CD4-positive, alpha-beta T cell (primary cell): ENCODE results near the gene RBP5. TPM values are rescaled to one million over a fixed set of nuclear protein-coding genes. Genes with fewer than 3 reads are reported as not detected.

Experiments used
- ATAC-seq: fragments of 200-7000 bp; cut with Tn5 transposase; one replicate; pipeline ENCODE4 v1.10.0; 2022; ENCODE audit warnings: mild to moderate bottlenecking; ENCODE audit not compliant: poor library complexity
- CTCF ChIA-PET: fragments of 350-600 bp; sonication (Branson Sonifier 250); formaldehyde crosslinking; loops from one replicate; lab custom pipeline; 2021; ENCODE audit warnings: antibody characterized with exemption, inconsistent platforms; lab: Charles Lee
- POLR2A ChIA-PET: fragments of 350-600 bp; sonication (Branson Sonifier 250); formaldehyde crosslinking; loops from one replicate; lab custom pipeline; 2021; ENCODE audit warnings: antibody characterized with exemption, inconsistent platforms; lab: Charles Lee
- DNase-seq, 14 experiments: peaks; one replicate each; pipeline ENCODE4 v3.0.0-alpha.2; 2013 to 2020; ENCODE audit warnings: mixed read lengths in 2 of 14
- H3K27ac ChIP-seq, 2 donors: one replicate each; pipeline versions ENCODE4 v1.5.1 to v1.7.0; 2013; ENCODE audit warnings: low read length in 2 of 2, low read depth in 1 of 2, mild to moderate bottlenecking in 1 of 2
- H3K27me3 ChIP-seq, 2 experiments: 1 replicate in 1 of 2; 2 replicates in 1 of 2; pipeline versions ENCODE4 v1.6.1 to v1.7.0; 2013; ENCODE audit warnings: low read length in 2 of 2, control low read depth in 1 of 2, mild to moderate bottlenecking in 1 of 2, moderate library complexity in 1 of 2; ENCODE audit not compliant: insufficient read depth in 2 of 2, control insufficient read depth in 1 of 2
- H3K36me3 ChIP-seq: one replicate; pipeline ENCODE4 v1.6.1; 2013; ENCODE audit warnings: low read length, control low read depth; ENCODE audit not compliant: insufficient read depth
- H3K4me1 ChIP-seq: one replicate; pipeline ENCODE4 v1.6.1; 2013; ENCODE audit warnings: low read length, control low read depth; ENCODE audit not compliant: insufficient read depth
- H3K4me3 ChIP-seq: one replicate; pipeline ENCODE4 v1.5.1; 2013; ENCODE audit warnings: mild to moderate bottlenecking, low read length, moderate library complexity
- H3K9me3 ChIP-seq, 2 experiments: 1 replicate in 1 of 2; 2 replicates in 1 of 2; pipeline versions ENCODE4 v1.6.1 to v1.7.0; 2013; ENCODE audit warnings: low read length in 2 of 2, mild to moderate bottlenecking in 2 of 2, control low read depth in 1 of 2, moderate library complexity in 1 of 2; ENCODE audit not compliant: control insufficient read depth in 1 of 2, insufficient read depth in 1 of 2
- H3K27ac Mint-ChIP-seq: one replicate; pipeline ENCODE4 v1.8.0; 2020; ENCODE audit warnings: mixed read lengths
- H3K27me3 Mint-ChIP-seq: one replicate; pipeline ENCODE4 v1.8.0; 2021; ENCODE audit warnings: mixed read lengths
- H3K36me3 Mint-ChIP-seq: one replicate; pipeline ENCODE4 v1.8.0; 2021; ENCODE audit warnings: low read depth, mixed read lengths
- H3K4me1 Mint-ChIP-seq: one replicate; pipeline ENCODE4 v1.8.0; 2021; ENCODE audit warnings: low read depth, mixed read lengths
- H3K4me3 Mint-ChIP-seq: one replicate; pipeline ENCODE4 v1.8.0; 2020; ENCODE audit warnings: mild to moderate bottlenecking, mixed read lengths
- H3K9me3 Mint-ChIP-seq: one replicate; pipeline ENCODE4 v1.8.0; 2020; ENCODE audit warnings: mixed read lengths
- intact Hi-C, 2 experiments: fragments of 100-400 bp; cut with DNase I in 1 of 2; cut with micrococcal nuclease in 1 of 2; formaldehyde crosslinking; loops; one replicate each; pipeline versions ENCODE4 v1.15.1 to v1.9.0; 2023 to 2025; cut with DNase I, micrococcal nuclease
- total RNA-seq, 174 experiments: library from RNA in 2 of 174; stranded (reverse) in 2 of 174; gene quantifications; one replicate each; pipeline ENCODE4 v1.2.3 and lab custom pipeline; 2021 to 2026
- TF ChIP-seq, protein P1 (sequence below): fragments of 200-600 bp; IDR thresholded peaks from one replicate; pipeline ENCODE4 v1.8.0; 2022; ENCODE audit warnings: antibody characterized with exemption, mild to moderate bottlenecking

The RBP5 gene
- total RNA-seq, 2 experiments from 2014 or later = not detected

DNA sequence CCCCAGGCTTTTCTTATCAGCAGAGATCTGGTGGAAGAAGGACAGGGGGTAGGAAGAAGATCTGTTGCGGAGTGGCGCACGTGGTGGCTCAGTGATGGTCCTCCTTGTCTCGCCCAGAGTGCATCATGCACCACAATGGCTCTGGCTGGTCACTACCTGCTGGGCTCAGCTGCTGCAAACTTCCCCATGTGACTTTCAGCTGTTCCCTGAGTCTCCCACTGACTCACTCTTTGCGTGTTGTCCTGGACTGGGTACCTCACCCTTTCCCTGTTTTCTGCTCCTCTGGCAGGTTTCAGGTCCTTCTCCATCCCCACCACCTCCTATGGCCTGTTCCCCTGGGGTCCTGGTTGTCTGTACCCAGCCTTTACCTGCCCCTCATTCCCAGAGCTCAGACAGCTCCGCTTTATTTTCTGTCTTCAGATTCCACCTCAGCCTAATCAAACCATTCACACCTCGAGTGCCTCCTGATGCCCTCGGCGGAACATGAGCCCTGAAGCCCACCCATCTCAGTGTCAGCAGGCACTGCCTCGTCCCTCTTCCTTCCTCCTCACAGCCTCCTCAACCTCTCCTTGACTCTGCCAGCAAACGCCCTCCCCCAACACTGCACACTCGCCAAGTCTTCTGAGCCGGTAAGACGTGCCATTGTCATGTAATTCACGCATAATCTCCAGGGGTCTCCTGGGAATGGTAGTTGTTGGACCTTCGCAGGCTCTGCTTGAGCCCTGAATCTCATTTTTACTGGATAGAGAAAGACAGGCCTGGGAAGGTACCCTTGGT is 38.3 kb downstream of the RBP5 start:
- Mint-ChIP-seq H3K27me3 (no peaks in the 10 kb centered on the region), H3K9me3 (no peaks in the 10 kb centered on the region), H3K36me3 (no peaks in the 10 kb centered on the region), H3K27ac (no peak overlapping the region), H3K4me3 (no peak overlapping the region), H3K4me1 (peaks cover 8% of the 10 kb centered on the region)
- CTCF ChIA-PET = interaction anchor here (1.2 to 1.5 kb wide), 2 partner anchors 22 to 221 kb away, joined by 3 to 5 read pairs; no protein-coding TSS in a partner anchor
- ATAC-seq (no peak), DNase-seq (no peak)
- H3K27me3 ChIP-seq = no peaks in the 10 kb centered on the region
- intact Hi-C loops = loop anchor here in 1 of 2 experiments (5.0 kb wide), 1 partner anchor 113 kb away; no protein-coding TSS in a partner anchor
- H3K4me1 ChIP-seq = peaks cover 13% of the 10 kb centered on the region
- no peak overlapping the region for H3K4me3 ChIP-seq
- no peaks in the 10 kb centered on the region for H3K36me3 ChIP-seq
- TF ChIP-seq, protein P1, sequence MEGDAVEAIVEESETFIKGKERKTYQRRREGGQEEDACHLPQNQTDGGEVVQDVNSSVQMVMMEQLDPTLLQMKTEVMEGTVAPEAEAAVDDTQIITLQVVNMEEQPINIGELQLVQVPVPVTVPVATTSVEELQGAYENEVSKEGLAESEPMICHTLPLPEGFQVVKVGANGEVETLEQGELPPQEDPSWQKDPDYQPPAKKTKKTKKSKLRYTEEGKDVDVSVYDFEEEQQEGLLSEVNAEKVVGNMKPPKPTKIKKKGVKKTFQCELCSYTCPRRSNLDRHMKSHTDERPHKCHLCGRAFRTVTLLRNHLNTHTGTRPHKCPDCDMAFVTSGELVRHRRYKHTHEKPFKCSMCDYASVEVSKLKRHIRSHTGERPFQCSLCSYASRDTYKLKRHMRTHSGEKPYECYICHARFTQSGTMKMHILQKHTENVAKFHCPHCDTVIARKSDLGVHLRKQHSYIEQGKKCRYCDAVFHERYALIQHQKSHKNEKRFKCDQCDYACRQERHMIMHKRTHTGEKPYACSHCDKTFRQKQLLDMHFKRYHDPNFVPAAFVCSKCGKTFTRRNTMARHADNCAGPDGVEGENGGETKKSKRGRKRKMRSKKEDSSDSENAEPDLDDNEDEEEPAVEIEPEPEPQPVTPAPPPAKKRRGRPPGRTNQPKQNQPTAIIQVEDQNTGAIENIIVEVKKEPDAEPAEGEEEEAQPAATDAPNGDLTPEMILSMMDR = no peak
- no peaks in the 10 kb centered on the region for H3K9me3 ChIP-seq
- H3K27ac ChIP-seq = no peak overlapping the region
- POLR2A ChIA-PET = no interaction called here

GRCh38 chr12:7089196-7089871 is 39.4 kb downstream of the RBP5 start:
- H3K4me3 Mint-ChIP-seq = no peak overlapping the region
- CTCF ChIA-PET = no interaction called here
- POLR2A ChIA-PET = no interaction called here
- Histone ChIP-seq H3K27me3 (no peaks in the 10 kb centered on the region), H3K27ac (no peak overlapping the region), H3K4me3 (no peak overlapping the region), H3K36me3 (no peaks in the 10 kb centered on the region), H3K4me1 (peaks cover 13% of the 10 kb centered on the region), H3K9me3 (no peaks in the 10 kb centered on the region)
- H3K27me3 Mint-ChIP-seq = no peaks in the 10 kb centered on the region
- DNase-seq = no peak
- H3K4me1 Mint-ChIP-seq = peaks cover 8% of the 10 kb centered on the region
- H3K27ac Mint-ChIP-seq = no peak overlapping the region
- no peak for ATAC-seq
- intact Hi-C loops = no loop called here
- TF ChIP-seq, protein P1 = no peak
- H3K36me3 Mint-ChIP-seq = no peaks in the 10 kb centered on the region
- H3K9me3 Mint-ChIP-seq = no peaks in the 10 kb centered on the region

GRCh38 chr12:7083125-7083524 is 45.6 kb downstream of the RBP5 start:
- ATAC-seq (no peak), DNase-seq (no peak)
- no peak overlapping the region for H3K4me3 Mint-ChIP-seq
- H3K4me3 ChIP-seq = no peak overlapping the region
- H3K4me1 Mint-ChIP-seq = no peaks in the 10 kb centered on the region
- no peak overlapping the region for H3K27ac ChIP-seq
- ChIA-PET POLR2A (no interaction called here), CTCF (interaction anchor here (1.0 kb wide), 1 partner anchor 10 kb away, joined by 3 read pairs; no protein-coding TSS in a partner anchor)
- no peaks in the 10 kb centered on the region for H3K27me3 Mint-ChIP-seq
- no peaks in the 10 kb centered on the region for H3K36me3 Mint-ChIP-seq
- H3K9me3 Mint-ChIP-seq = no peaks in the 10 kb centered on the region
- TF ChIP-seq, protein P1 = no peak
- no peaks in the 10 kb centered on the region for H3K27me3 ChIP-seq
- intact Hi-C loops = loop anchor here in 1 of 2 experiments (5.0 kb wide), 1 partner anchor 46 kb away; no protein-coding TSS in a partner anchor
- H3K36me3 ChIP-seq = no peaks in the 10 kb centered on the region
- no peak overlapping the region for H3K27ac Mint-ChIP-seq
- H3K4me1 ChIP-seq = no peaks in the 10 kb centered on the region
- no peaks in the 10 kb centered on the region for H3K9me3 ChIP-seq
